ENCODE results near the gene ZBTB20. TPM values are rescaled to one million over a fixed set of nuclear protein-coding genes. Genes with fewer than 3 reads are reported as not detected.

The ZBTB20 gene
- total and polyA plus RNA-seq, 7 donors, result under 0.01 to 113 (median 58.6) TPM

DNA sequence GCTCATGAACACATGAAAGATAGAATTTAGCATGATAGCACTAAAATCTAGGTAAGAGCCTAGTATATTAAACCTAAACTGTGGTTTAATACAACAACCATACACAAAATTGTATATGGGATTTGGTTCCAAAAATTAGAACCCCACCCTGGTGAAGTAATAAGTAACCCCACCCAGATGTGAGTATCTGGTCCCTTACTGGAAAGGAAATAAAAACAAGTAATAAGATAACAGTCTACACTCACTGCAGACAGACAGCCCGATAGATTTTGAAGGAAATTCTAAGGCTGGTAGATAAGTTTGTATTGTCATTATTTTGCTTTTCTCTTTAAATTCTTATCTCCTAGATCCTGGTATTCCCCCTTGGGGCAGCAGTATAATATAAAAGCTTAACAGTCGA lies 184.9 kb downstream of the ZBTB20 start:
- H3K9me3 ChIP-seq, result no peaks in the 10 kb centered on the region
- TF ChIP-seq, protein P1, sequence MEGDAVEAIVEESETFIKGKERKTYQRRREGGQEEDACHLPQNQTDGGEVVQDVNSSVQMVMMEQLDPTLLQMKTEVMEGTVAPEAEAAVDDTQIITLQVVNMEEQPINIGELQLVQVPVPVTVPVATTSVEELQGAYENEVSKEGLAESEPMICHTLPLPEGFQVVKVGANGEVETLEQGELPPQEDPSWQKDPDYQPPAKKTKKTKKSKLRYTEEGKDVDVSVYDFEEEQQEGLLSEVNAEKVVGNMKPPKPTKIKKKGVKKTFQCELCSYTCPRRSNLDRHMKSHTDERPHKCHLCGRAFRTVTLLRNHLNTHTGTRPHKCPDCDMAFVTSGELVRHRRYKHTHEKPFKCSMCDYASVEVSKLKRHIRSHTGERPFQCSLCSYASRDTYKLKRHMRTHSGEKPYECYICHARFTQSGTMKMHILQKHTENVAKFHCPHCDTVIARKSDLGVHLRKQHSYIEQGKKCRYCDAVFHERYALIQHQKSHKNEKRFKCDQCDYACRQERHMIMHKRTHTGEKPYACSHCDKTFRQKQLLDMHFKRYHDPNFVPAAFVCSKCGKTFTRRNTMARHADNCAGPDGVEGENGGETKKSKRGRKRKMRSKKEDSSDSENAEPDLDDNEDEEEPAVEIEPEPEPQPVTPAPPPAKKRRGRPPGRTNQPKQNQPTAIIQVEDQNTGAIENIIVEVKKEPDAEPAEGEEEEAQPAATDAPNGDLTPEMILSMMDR (IDR thresholded peaks at IDR 0.05), result no peak
- TF ChIP-seq POLR2A (IDR thresholded peaks at IDR 0.05), result no peak
- no peak for TF ChIP-seq EP300 (IDR thresholded peaks at IDR 0.05)
- TF ChIP-seq POLR2AphosphoS5 (IDR thresholded peaks at IDR 0.05), result no peak
- DNase-seq, result no peak
- no peaks in the 10 kb centered on the region for H3K27me3 ChIP-seq
- no peak overlapping the region for H3K4me3 ChIP-seq
- peaks cover 0 to 17% (median 1%) of the 10 kb centered on the region in 4 donors for H3K4me1 ChIP-seq
- intact Hi-C loops (cut with DNase I), result no loop called here
- 42 to 67% methylated on average over 2 of the region's 2 CpGs for WGBS, 2 donors
- H3K36me3 ChIP-seq, result no peaks in the 10 kb centered on the region
- no peak overlapping the region for H3K27ac ChIP-seq

GRCh38 chr3:114958930-114959329 lies 188.2 kb downstream of the ZBTB20 start:
- intact Hi-C loops (cut with DNase I), result no loop called here
- Histone ChIP-seq H3K36me3 (no peaks in the 10 kb centered on the region), H3K27ac (no peak overlapping the region), H3K27me3 (no peaks in the 10 kb centered on the region), H3K4me1 (peaks cover 0 to 13% (median 0%) of the 10 kb centered on the region in 4 donors), H3K9me3 (peaks cover 0 to 3% (median 3%) of the 10 kb centered on the region in 4 donors), H3K4me3 (no peak overlapping the region)
- DNase-seq, result no peak
- TF ChIP-seq POLR2A (IDR thresholded peaks at IDR 0.05), result no peak
- TF ChIP-seq, protein P1 (IDR thresholded peaks at IDR 0.05), result no peak
- TF ChIP-seq POLR2AphosphoS5 (IDR thresholded peaks at IDR 0.05), result no peak
- TF ChIP-seq EP300 (IDR thresholded peaks at IDR 0.05), result no peak

- intact Hi-C loops (cut with DNase I), result no loop called here
- Histone ChIP-seq H3K4me3 (no peak overlapping the region), H3K27me3 (no peaks in the 10 kb centered on the region), H3K4me1 (no peaks in the 10 kb centered on the region), H3K36me3 (no peaks in the 10 kb centered on the region), H3K9me3 (peaks cover 3 to 18% (median 7%) of the 10 kb centered on the region in 4 donors), H3K27ac (no peak overlapping the region)
- DNase-seq, result no peak
- TF ChIP-seq, protein P1 (IDR thresholded peaks at IDR 0.05), result no peak
- WGBS, 2 donors, result 96% methylated on average over 1 of the region's 1 CpG
Measured at GRCh38 chr3:114953800-114954199, 193.3 kb downstream of the ZBTB20 start.

DNA sequence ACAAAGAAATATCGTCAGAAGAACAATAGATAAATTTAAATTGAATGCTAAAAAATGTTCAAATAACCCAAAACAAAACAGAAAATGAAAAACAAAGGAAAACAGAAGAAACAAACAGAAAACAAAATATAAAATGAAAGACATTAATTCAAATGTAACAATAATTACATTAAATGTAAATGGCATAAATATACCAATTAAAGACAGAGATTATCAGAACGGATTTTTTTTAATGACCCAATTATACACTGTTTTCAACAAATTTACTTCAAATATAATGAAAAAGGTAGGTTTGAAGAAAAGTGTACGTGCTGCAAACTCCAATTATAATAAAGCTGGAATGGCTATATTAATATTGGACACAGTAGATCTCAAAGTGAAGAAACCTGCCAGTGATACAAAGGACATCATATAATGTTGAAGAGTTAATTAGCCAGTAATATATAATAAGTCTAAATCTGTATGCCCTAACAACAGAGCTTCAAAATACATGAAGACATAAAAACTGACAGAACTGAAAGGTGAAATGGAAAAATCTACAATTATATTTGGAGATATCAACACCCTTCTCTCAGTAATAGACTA lies 193.8 kb downstream of the ZBTB20 start:
- TF ChIP-seq POLR2AphosphoS5 (IDR thresholded peaks at IDR 0.05), result no peak
- no peak for TF ChIP-seq EP300 (IDR thresholded peaks at IDR 0.05)
- TF ChIP-seq, protein P1 (IDR thresholded peaks at IDR 0.05), result no peak
- no peak for TF ChIP-seq POLR2A (IDR thresholded peaks at IDR 0.05)

DNA sequence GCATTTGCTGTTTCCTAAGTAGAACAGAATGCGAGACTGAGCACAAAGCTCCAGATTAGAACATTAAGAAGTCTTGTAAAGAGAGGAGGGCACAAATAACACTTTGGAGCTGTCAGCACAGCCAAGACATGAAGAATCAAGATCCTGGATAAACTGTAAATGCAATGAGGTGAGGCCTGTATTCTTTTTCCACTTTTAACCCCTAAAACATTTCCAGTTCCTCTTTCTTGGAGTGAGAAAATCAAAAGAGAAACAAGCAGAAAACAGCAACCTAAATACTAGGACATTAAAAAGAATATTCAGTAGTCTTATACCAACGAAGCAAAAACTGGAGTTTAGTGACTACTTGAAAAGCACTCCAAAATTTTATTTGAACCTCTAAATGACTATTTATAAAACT lies 204.3 kb downstream of the ZBTB20 start:
- DNase-seq, result no peak
- WGBS, 2 donors, result 93 to 94% methylated on average over 2 of the region's 2 CpGs

More for the DNA sequence above, 193.8 kb downstream of the ZBTB20 start:
- intact Hi-C loops (cut with DNase I), result no loop called here
- Histone ChIP-seq H3K4me1 (no peaks in the 10 kb centered on the region), H3K4me3 (no peak overlapping the region), H3K27me3 (no peaks in the 10 kb centered on the region), H3K27ac (no peak overlapping the region), H3K36me3 (no peaks in the 10 kb centered on the region), H3K9me3 (peaks cover 3 to 18% (median 7%) of the 10 kb centered on the region in 4 donors)
- no peak for DNase-seq
- 65 to 66% methylated on average over 3 of the region's 3 CpGs for WGBS, 2 donors

More for the DNA sequence above, 204.3 kb downstream of the ZBTB20 start:
- Histone ChIP-seq H3K27ac (no peak overlapping the region), H3K9me3 (no peaks in the 10 kb centered on the region), H3K4me1 (peaks cover 0 to 8% (median 3%) of the 10 kb centered on the region in 4 donors), H3K4me3 (no peak overlapping the region), H3K36me3 (no peaks in the 10 kb centered on the region), H3K27me3 (no peaks in the 10 kb centered on the region)
- intact Hi-C loops (cut with DNase I), result no loop called here
- TF ChIP-seq POLR2A (IDR thresholded peaks at IDR 0.05), result no peak
- no peak for TF ChIP-seq POLR2AphosphoS5 (IDR thresholded peaks at IDR 0.05)
- no peak for TF ChIP-seq EP300 (IDR thresholded peaks at IDR 0.05)
- TF ChIP-seq, protein P1 (IDR thresholded peaks at IDR 0.05), result no peak
